Measurements from ENCODE around the gene TMBIM6.

DNA sequence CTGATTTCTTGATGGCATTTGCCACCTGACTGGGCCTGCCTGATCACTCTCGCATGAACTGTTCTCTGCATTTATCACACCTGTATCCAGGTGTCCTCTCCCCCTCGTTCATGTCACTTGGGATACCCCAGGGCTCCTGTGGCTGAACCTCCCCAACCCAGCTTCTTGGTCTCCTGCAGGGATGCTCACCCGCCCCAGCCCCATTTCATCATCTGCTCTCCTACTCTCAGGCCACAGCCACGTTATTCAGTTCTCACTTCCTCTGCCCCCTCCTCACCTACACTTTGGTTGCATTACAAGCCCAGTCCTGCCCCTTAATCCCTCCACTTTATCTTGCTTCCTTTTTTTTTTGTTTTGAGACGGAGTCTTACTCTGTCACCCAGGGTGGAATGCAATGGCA, 35.5 kb downstream of the TMBIM6 start:
- TF ChIP-seq POLR2AphosphoS5 (IDR thresholded peaks at IDR 0.05; ENCODE audit: low read depth, low read length) (no peak), REST (IDR thresholded peaks at IDR 0.05; ENCODE audit: insufficient read depth in 1 of 2, low read depth in 2 of 2, low read length in 2 of 2) (no peak), TAF1 (IDR thresholded peaks at IDR 0.05; ENCODE audit: borderline replicate concordance, insufficient read depth, low read length) (no peak)

Measured in PFSK-1 (cell line).